Measurements from ENCODE around the gene TMEM217. TPM values are rescaled to one million over a fixed set of nuclear protein-coding genes. Genes with fewer than 3 reads are reported as not detected.

TMEM217 gene
- total RNA-seq, 1 experiment from 2014 or later: 0.40 TPM

DNA sequence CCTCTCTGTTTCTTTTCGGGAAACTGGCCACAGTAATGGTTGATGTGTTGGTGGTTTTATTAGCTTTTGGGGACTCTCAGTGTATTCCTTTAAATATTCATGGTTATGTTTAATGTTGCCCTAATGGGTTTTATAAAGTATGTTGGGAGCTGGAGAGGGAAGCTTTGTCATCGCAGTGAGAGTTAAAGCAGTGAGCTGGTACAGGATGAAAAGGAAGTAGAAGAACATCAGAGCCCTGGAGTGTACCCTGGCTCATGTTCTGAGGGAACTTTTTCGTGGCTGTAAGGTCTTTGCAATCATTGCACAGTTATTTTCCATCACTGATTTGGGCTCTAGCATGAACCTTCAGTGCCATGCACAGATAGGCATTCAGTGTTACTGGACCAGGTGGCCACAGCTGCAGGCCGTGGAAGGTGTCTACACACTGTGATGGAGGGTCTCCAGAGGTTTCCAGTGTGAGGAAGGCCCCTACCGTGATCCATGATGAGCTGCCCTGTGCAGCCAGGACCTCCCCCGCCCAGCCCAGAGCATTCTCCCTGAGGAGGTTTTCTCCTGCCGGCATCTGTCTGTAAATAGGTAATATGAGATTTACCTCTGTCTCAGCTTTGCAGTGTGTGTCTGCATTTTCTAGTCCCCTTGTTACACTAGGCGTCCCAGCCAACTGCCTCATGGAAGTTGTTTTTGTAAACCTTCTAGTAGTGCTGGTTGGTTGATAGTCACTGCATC lies 22.4 kb upstream of the TMEM217 start:
- no peak for DNase-seq (ENCODE audit: low read depth)

DNA sequence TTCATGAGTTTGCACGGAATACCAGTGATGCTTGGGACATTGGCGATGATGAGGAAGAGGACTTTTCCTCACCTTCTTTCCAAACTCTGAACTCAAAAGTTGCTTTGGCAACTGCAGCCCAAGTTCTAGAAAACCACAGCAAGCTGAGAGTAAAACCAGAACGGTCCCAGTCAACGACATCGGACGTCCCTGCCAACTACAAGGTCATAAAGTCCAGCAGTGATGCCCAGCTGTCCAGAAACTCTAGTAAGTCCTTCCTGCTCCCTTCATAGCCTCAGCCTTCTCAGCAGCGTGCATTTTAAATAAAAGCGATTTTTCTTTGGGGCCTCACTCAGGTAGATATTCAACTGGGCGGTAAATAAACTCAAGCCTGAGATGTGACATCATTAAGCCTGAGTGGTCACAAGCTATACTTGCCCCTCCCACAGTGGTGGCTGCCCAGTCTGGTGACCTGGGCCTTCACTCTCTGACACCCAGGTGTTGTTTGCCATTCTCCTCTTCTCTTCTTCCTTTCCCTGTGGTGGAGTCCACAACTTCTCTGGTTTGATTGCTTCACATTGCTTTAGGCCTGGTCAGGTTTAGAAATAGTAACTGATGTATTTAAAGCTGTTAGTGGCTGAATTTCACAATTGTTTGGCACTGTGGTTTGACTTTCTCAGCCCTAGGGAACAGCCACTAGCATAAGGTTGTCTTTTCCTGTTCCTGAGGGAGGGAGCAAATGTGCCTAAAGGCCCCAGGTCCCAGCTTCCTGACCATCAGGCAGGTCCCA lies 21.6 kb upstream of the TMEM217 start:
- no peak for DNase-seq (ENCODE audit: low read depth)

GRCh38 chr6:37277001-37277409 lies 19.1 kb upstream of the TMEM217 start:
- no peak for DNase-seq (ENCODE audit: low read depth)

DNA sequence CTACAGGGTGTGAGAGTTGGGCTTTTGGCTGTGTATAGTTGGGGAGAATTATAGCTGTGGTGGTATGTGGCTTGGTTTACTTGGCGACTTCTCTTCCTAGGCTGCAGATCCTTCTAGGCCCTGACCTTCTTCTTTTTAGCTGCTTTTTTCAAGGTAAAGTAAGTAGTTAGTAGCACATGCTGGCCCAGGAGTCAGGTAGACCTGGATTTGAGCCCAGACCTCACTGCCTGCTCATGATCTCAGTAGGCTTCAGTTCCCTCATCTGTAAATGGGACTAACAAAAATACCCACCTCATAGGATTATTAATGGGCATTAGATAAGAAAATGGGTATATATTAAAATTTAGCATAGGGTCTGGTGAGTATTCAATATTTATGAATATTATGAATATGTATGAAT lies 17.4 kb upstream of the TMEM217 start:
- DNase-seq (ENCODE audit: low read depth): no peak

GRCh38 chr6:37273690-37274089 lies 15.7 kb upstream of the TMEM217 start:
- DNase-seq (ENCODE audit: low read depth): no peak

DNA sequence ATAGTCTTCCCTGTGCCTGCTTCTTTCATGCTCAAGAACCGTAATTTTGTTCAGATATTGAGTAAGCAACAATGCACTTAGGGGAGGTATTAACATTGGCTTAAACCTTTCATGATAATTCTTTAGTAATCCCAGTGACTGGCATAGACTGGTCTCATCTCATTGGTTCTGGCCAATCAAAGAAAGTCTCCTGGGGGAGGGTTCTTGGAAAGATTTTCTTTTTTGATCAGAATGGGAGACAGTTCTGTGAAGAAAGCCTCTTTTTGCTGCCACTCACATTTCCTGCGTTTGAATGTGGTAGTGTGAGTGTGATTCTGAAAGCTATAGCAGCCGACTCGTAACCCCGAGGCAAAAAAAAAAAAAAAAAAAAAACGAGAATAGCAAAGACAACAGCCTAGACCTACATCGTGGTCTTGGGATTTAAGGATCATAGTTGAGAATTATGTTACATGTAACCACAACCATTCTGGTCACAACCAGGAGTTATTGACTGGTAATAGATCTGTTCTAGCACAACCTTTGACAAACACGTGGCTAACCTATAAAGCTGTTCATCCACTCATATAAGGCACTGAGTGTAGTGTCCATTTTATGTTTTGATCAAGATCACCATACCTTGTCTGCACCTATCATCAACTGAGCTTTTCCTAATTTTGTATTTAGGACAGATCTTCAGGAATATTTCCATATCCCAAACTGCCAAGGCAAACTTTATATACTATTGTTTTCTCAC lies 15.1 kb upstream of the TMEM217 start:
- no peak for DNase-seq (ENCODE audit: low read depth)

- DNase-seq (ENCODE audit: low read depth): no peak
Measured at GRCh38 chr6:37269105-37269504, 11.2 kb upstream of the TMEM217 start.

DNA sequence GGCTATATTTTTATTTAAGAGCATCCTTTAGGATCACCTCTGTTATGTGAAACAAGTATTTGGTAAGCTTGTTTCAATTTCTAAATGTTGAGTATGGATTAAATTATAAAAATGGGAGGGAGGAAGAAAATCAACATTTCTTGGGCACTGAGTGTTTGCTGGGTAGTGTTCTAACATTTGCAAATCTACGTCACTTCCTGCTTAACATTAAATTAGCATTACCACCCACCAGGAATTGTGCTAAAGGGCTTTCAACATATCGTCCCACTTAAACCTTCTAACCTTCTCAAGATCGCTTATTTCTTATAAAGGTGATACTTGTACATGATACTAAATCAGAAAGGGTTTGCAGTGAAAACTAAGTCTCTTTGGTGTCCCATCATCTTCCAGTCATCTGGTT lies 7.9 kb upstream of the TMEM217 start:
- no peak for DNase-seq (ENCODE audit: low read depth)

- no peak for DNase-seq (ENCODE audit: low read depth)
Measured at GRCh38 chr6:37265001-37265400, 7.1 kb upstream of the TMEM217 start.

DNA sequence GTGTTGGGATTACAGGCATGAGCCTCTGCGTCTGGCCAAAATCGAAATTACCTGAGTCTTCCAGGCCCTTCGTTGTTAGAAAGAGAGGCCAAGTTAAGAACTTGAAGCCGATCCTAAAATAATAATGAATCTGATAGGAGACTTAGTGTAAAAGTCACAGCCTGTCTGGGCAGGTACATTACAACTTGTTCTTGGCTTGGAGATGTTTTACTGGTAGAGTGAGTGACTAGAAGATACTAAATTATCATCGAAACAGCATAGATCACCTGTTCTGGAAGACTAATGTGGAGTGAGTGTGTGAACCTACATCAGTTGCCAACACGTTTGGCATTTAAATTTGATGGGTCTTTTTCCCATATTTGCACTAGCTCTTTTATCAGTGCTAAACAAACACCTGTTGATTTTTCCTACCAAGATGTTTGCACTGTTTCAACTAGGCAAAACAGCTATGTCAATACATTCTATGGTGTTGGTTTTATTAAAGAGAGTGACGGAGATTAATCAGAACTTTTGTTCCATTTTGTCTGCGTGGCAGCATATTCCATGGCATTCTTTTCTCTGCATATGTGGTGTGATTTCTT lies 4.6 kb upstream of the TMEM217 start:
- DNase-seq (ENCODE audit: low read depth): no peak

DNA sequence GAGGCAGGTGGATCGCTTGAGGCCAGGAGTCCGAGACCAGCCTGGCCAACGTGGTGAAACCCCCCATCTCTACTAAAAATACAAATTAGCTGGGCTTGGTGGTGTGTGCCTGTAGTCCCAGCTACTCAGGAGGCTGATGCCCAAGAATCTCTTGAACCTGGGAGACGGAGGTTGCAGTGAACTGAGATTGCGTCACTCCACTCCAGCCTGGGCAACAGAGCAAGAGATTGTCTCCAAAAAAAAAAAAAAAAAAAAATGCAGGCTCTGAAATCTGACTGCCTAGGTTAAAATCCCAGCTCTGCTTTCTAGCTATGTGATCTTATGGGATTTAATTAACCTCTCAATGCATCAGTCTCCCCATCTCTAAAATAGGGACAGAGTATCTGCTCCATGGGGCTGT lies 3.3 kb upstream of the TMEM217 start:
- DNase-seq (ENCODE audit: low read depth): no peak

GRCh38 chr6:37260444-37260843 lies 2.5 kb upstream of the TMEM217 start:
- DNase-seq (ENCODE audit: low read depth): no peak

GRCh38 chr6:37260040-37260439 lies 2.1 kb upstream of the TMEM217 start:
- no peak for DNase-seq (ENCODE audit: low read depth)

DNA sequence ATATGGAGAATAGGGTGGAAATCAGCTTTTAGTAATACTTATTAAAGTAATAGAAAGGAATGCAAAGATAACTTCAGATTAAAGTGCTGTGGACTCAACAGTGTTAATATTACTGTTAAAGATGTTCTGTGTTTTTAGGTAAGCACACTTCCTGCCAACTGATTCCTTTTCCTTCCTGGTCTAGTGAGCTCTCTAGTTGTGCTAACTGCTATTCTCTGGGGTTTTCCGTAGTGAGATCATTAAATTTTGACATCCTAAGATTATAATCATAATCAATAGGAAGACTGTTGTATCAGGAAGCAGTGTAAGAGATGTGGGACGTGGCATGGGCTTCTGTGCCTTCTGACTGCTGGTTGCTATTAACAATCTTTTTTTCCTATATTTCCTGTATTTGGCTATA lies 1.2 kb upstream of the TMEM217 start:
- no peak for DNase-seq (ENCODE audit: low read depth)

- DNase-seq (ENCODE audit: low read depth): no peak
Measured at GRCh38 chr6:37258405-37259105, 611 bp upstream of the TMEM217 start.

GRCh38 chr6:37257320-37257633 lies 667 bp downstream of the TMEM217 start:
- DNase-seq (ENCODE audit: low read depth): no peak

DNA sequence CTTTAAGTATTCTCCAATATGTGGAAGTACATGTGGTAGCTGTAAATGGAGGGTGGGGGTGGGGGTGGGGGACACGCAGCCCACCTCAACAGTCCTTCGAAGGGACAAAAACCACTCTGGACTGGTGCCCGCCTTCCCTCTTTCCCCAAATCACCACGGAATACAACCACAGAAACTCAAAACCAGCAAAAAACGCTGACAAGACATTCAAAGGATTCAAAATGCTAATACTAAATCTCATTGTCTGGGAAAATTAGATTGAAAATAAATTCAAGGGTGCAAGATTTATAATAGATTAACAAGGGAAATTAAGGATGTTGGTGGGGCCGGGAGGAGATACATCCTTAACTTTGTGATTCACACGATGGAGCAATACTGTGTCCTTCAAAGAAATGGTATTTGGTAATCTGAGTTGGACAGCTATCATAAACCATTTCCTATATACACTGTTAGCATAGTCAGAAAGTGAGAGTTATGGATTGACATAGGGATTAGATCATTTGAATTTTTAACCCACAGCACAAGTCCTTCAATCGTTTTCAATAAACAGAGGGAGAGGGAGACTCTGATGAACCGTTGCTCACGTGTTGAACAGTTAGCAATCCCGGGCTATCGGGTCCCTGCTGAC lies 1.1 kb downstream of the TMEM217 start:
- no peak for DNase-seq (ENCODE audit: low read depth)

DNA sequence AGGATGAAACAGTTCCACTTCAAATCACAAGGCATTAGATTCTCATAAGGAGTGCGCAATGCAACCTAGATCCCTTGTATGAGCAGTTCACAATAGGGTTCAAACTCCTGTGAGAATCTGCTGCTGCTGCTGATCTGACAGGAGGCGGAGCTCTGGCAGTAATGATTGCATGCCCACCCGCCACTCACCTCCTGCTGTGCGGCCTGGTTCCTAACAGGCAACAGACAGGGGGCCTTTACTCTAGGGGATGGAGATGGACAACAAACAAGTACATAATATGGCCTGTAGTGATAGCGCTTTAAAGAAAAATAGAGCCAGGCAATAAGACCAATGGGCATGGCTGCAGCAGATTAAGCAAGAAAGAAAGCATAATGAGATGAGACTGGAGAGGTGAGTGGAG lies 3.1 kb downstream of the TMEM217 start:
- no peak for DNase-seq (ENCODE audit: low read depth)

- no peak for DNase-seq (ENCODE audit: low read depth)
Measured at GRCh38 chr6:37253486-37254007, 4.4 kb downstream of the TMEM217 start.

GRCh38 chr6:37251211-37251780 lies 6.6 kb downstream of the TMEM217 start:
- no peak for DNase-seq (ENCODE audit: low read depth)
